Bronchial epithelial cell (primary cell): ENCODE data around the gene NOVA2. TPM values are rescaled to one million over a fixed set of nuclear protein-coding genes. Genes with fewer than 3 reads are reported as not detected.
A peak's percentile ranks its signal among the peaks of the same experiment; 100 is the strongest.

ENCODE experiments used
- DNase-seq: peaks from one replicate; pipeline ENCODE4 v3.0.0-alpha.2; 2010; ENCODE audit warnings: low read depth
- FAIRE-seq: peaks from 2 replicates; lab custom pipeline; 2011; peaks lifted over from hg19 to GRCh38; lab: Jason Lieb, UNC
- H3K27me3 ChIP-seq: 2 replicates; pipeline ENCODE4 v1.5.1; 2011; ENCODE audit warnings: low read length; ENCODE audit not compliant: control insufficient read depth, insufficient read depth
- H3K36me3 ChIP-seq: 2 replicates; pipeline ENCODE4 v1.5.1; 2011; ENCODE audit warnings: low read length; ENCODE audit not compliant: control insufficient read depth, insufficient read depth
- H3K4me3 ChIP-seq: 2 replicates; pipeline ENCODE4 v1.5.1; 2011; ENCODE audit warnings: mild to moderate bottlenecking, low read depth, low read length, control low read depth
- CTCF ChIP-seq: IDR thresholded peaks from 2 replicates; pipeline ENCODE4 v1.5.1; 2011; ENCODE audit warnings: mild to moderate bottlenecking, moderate library complexity, low read length, control low read depth, inconsistent platforms; ENCODE audit not compliant: insufficient read depth, severe bottlenecking
- total RNA-seq: library from RNA; depleted of rRNA; stranded (reverse); fragments of >200 nt; gene quantifications from 2 replicates; pipeline ENCODE4 v1.2.1, GENCODE V29; 2014

Gene NOVA2
- total RNA-seq, 1 donor from 2014 or later = not detected

GRCh38 chr19:45985321-45985720 lies 11.7 kb upstream of the NOVA2 start:
- Histone ChIP-seq H3K27me3 (no peaks in the 10 kb centered on the region), H3K36me3 (no peaks in the 10 kb centered on the region), H3K4me3 (no peak overlapping the region)
- DNase-seq (no peak), FAIRE-seq (no peak)
- TF ChIP-seq CTCF = no peak

- Histone ChIP-seq H3K27me3 (no peaks in the 10 kb centered on the region), H3K36me3 (no peaks in the 10 kb centered on the region), H3K4me3 (no peak overlapping the region)
- no peak for TF ChIP-seq CTCF
- DNase-seq = no peak
- FAIRE-seq = peak; percentile 58
These were observed 7.7 kb upstream of the NOVA2 start for GRCh38 chr19:45981350-45981749.

GRCh38 chr19:45978156-45978555 lies 4.5 kb upstream of the NOVA2 start:
- no peak for TF ChIP-seq CTCF
- DNase-seq = no peak
- FAIRE-seq = no peak
- H3K27me3 ChIP-seq = peaks cover 6% of the 10 kb centered on the region
- H3K4me3 ChIP-seq = no peak overlapping the region
- no peaks in the 10 kb centered on the region for H3K36me3 ChIP-seq

GRCh38 chr19:45976178-45976577 lies 2.5 kb upstream of the NOVA2 start:
- H3K36me3 ChIP-seq = no peaks in the 10 kb centered on the region
- peaks cover 19% of the 10 kb centered on the region for H3K27me3 ChIP-seq
- FAIRE-seq = no peak
- no peak for TF ChIP-seq CTCF
- H3K4me3 ChIP-seq = no peak overlapping the region
- no peak for DNase-seq

GRCh38 chr19:45975306-45976070 lies 1.8 kb upstream of the NOVA2 start:
- no peak for TF ChIP-seq CTCF
- H3K36me3 ChIP-seq = no peaks in the 10 kb centered on the region
- DNase-seq = no peak
- H3K4me3 ChIP-seq = no peak overlapping the region
- peak; percentile 68 for FAIRE-seq
- H3K27me3 ChIP-seq = peaks cover 19% of the 10 kb centered on the region
